ENCODE data around the gene MIER1.

Gene MIER1

DNA sequence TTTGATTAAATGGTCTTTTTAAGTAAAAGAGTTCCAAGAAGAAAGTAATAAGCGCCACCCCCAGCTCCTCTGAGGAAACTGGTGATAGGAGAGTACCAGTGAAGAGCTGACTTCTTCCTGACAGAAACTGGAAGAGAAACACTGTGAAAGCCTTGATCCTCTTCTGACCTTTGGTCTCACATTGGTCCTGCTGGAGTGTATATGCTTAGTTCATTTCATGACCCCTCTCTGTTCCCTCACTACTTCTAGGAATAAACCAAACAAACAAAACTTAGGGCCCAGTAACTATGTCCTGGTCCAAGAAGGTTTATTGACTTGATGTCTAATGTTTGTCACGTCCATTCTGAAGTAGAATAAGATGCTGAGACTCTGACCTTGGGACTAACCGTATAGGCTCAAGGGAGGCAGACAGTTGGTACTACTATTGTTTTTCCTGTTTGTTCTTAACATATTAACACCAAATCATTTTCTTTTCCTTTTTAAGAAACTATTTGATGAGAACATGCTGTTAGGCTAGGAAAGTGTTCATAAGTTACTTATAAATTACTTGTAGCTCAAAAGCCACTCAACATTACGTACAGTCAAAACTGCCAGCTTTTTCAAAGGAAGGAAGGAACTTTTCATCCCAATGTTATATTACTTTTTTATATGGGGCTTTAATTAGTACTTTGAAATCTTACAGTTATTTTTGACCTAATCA lies 57.9 kb downstream of the MIER1 start:
- TF ChIP-seq, protein P1, sequence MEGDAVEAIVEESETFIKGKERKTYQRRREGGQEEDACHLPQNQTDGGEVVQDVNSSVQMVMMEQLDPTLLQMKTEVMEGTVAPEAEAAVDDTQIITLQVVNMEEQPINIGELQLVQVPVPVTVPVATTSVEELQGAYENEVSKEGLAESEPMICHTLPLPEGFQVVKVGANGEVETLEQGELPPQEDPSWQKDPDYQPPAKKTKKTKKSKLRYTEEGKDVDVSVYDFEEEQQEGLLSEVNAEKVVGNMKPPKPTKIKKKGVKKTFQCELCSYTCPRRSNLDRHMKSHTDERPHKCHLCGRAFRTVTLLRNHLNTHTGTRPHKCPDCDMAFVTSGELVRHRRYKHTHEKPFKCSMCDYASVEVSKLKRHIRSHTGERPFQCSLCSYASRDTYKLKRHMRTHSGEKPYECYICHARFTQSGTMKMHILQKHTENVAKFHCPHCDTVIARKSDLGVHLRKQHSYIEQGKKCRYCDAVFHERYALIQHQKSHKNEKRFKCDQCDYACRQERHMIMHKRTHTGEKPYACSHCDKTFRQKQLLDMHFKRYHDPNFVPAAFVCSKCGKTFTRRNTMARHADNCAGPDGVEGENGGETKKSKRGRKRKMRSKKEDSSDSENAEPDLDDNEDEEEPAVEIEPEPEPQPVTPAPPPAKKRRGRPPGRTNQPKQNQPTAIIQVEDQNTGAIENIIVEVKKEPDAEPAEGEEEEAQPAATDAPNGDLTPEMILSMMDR (IDR thresholded peaks at IDR 0.05; ENCODE audit: low read length) = no peak
- TF ChIP-seq EZH2 (optimal IDR thresholded peaks at IDR 0.05; ENCODE audit: low read depth, low read length) (no peak), EZH2phosphoT487 (IDR thresholded peaks at IDR 0.05; ENCODE audit: low read length) (no peak)
- no peak overlapping the region for H3K9ac ChIP-seq (ENCODE audit: low read length)
- H3K4me2 ChIP-seq (ENCODE audit: low read depth, low read length) = no peak overlapping the region
- H3K27me3 ChIP-seq (replicated peaks; ENCODE audit: insufficient read depth, low read length) = no peaks in the 10 kb centered on the region
- H3K4me1 ChIP-seq (ENCODE audit: low read length) = peaks cover 26% of the 10 kb centered on the region
- H3F3A ChIP-seq (ENCODE audit: insufficient read depth, low read length) = peaks cover 31% of the 10 kb centered on the region
- H4K20me1 ChIP-seq (ENCODE audit: insufficient read depth, low read length) = no peaks in the 10 kb centered on the region
- no peak overlapping the region; the same call in 1 of the 2 replicates for H3K27ac ChIP-seq (ENCODE audit: low read length)
- no peak overlapping the region for H3K4me3 ChIP-seq (ENCODE audit: low read length)
- peak; percentile 24 for DNase-seq
- H2AFZ ChIP-seq (ENCODE audit: low read length) = no peak overlapping the region
- peaks cover 19% of the 10 kb centered on the region for H3K36me3 ChIP-seq (replicated peaks; ENCODE audit: insufficient read depth, low read length)
- H3K9me3 ChIP-seq (replicated peaks; ENCODE audit: insufficient read depth, low read length) = no peaks in the 10 kb centered on the region
- H3K79me2 ChIP-seq (ENCODE audit: low read length) = peaks cover 40% of the 10 kb centered on the region; the same call in 1 of the 2 replicates
- H3K9me2 ChIP-seq (replicated peaks; ENCODE audit: insufficient read depth, low read length) = no peaks in the 10 kb centered on the region

DNA sequence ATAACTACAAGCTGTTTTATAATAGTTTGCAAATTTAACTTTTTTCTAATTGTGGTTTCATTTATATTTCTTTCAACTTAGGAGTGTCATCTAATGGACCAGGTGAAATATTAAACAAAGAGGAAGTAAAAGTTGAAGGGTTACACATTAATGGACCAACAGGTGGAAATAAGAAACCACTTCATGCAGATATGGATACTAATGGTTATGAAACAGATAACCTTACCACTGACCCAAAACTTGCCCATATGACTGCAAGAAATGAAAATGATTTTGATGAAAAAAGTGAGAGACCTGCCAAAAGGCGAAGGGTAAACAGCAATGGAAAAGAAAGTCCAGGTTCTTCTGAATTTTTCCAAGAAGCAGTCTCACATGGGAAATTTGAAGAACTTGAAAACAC lies 59.7 kb downstream of the MIER1 start:
- no peaks in the 10 kb centered on the region for H4K20me1 ChIP-seq (ENCODE audit: insufficient read depth, low read length)
- no peaks in the 10 kb centered on the region for H3K9me2 ChIP-seq (replicated peaks; ENCODE audit: insufficient read depth, low read length)
- H3K27me3 ChIP-seq (replicated peaks; ENCODE audit: insufficient read depth, low read length) = no peaks in the 10 kb centered on the region
- TF ChIP-seq, protein P1 (IDR thresholded peaks at IDR 0.05; ENCODE audit: low read length) = no peak
- TF ChIP-seq EZH2 (optimal IDR thresholded peaks at IDR 0.05; ENCODE audit: low read depth, low read length) (no peak), EZH2phosphoT487 (IDR thresholded peaks at IDR 0.05; ENCODE audit: low read length) (no peak)
- DNase-seq = no peak
- no peak overlapping the region for H3K4me3 ChIP-seq (ENCODE audit: low read length)
- no peak overlapping the region for H3K27ac ChIP-seq (ENCODE audit: low read length)
- peaks cover 26% of the 10 kb centered on the region for H3K4me1 ChIP-seq (ENCODE audit: low read length)
- H3K9me3 ChIP-seq (replicated peaks; ENCODE audit: insufficient read depth, low read length) = no peaks in the 10 kb centered on the region
- no peak overlapping the region for H3K9ac ChIP-seq (ENCODE audit: low read length)
- H3K4me2 ChIP-seq (ENCODE audit: low read depth, low read length) = no peak overlapping the region
- H3K36me3 ChIP-seq (replicated peaks; ENCODE audit: insufficient read depth, low read length) = peaks cover 24% of the 10 kb centered on the region
- H3F3A ChIP-seq (ENCODE audit: insufficient read depth, low read length) = peaks cover 31% of the 10 kb centered on the region
- H2AFZ ChIP-seq (ENCODE audit: low read length) = no peak overlapping the region
- H3K79me2 ChIP-seq (ENCODE audit: low read length) = peaks cover 37% of the 10 kb centered on the region; the same call in 1 of the 2 replicates

DNA sequence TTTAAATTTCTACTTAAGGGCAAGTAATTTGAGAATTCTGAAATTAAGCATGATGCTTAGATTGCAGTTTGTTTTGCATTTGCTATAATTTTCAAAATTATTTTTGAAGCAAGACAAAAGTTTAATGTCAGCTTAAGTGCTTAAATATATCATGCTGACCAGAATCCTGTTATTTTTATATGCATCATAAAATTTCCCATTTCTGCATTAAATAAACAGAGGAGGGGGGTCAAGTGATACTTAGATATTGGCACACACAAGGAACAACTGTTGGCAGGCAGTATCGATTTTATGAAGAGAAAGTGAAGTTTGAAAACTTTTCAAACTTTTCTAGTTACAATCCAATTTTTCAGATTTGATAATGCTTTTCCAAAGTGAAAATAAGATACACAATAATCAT lies 61.0 kb downstream of the MIER1 start:
- H3K9me3 ChIP-seq (replicated peaks; ENCODE audit: insufficient read depth, low read length) = no peaks in the 10 kb centered on the region

More for the DNA sequence above, 61.0 kb downstream of the MIER1 start:
- peaks cover 31% of the 10 kb centered on the region; the same call in 1 of the 2 replicates for H3K79me2 ChIP-seq (ENCODE audit: low read length)
- no peak overlapping the region for H3K27ac ChIP-seq (ENCODE audit: low read length)
- H3K9ac ChIP-seq (ENCODE audit: low read length) = no peak overlapping the region
- no peak overlapping the region for H3K4me3 ChIP-seq (ENCODE audit: low read length)
- H4K20me1 ChIP-seq (ENCODE audit: insufficient read depth, low read length) = no peaks in the 10 kb centered on the region
- no peaks in the 10 kb centered on the region for H3K27me3 ChIP-seq (replicated peaks; ENCODE audit: insufficient read depth, low read length)
- no peak for TF ChIP-seq EZH2 (optimal IDR thresholded peaks at IDR 0.05; ENCODE audit: low read depth, low read length)
- TF ChIP-seq, protein P1 (IDR thresholded peaks at IDR 0.05; ENCODE audit: low read length) = no peak
- no peak for TF ChIP-seq EZH2phosphoT487 (IDR thresholded peaks at IDR 0.05; ENCODE audit: low read length)
- H3F3A ChIP-seq (ENCODE audit: insufficient read depth, low read length) = peaks cover 30% of the 10 kb centered on the region
- H3K4me1 ChIP-seq (ENCODE audit: low read length) = peaks cover 25% of the 10 kb centered on the region
- DNase-seq = no peak
- no peak overlapping the region for H3K4me2 ChIP-seq (ENCODE audit: low read depth, low read length)
- H2AFZ ChIP-seq (ENCODE audit: low read length) = no peak overlapping the region
- H3K36me3 ChIP-seq (replicated peaks; ENCODE audit: insufficient read depth, low read length) = peaks cover 24% of the 10 kb centered on the region
- H3K9me2 ChIP-seq (replicated peaks; ENCODE audit: insufficient read depth, low read length) = no peaks in the 10 kb centered on the region

Measured in MM.1S (cell line).